Measurements from ENCODE around the gene GDF11. TPM values are rescaled to one million over a fixed set of nuclear protein-coding genes. Genes with fewer than 3 reads are reported as not detected.

The GDF11 gene
- polyA plus RNA-seq, 1 of the 3 experiments (the other 2 are of a cell fraction), result 9.4 TPM

DNA sequence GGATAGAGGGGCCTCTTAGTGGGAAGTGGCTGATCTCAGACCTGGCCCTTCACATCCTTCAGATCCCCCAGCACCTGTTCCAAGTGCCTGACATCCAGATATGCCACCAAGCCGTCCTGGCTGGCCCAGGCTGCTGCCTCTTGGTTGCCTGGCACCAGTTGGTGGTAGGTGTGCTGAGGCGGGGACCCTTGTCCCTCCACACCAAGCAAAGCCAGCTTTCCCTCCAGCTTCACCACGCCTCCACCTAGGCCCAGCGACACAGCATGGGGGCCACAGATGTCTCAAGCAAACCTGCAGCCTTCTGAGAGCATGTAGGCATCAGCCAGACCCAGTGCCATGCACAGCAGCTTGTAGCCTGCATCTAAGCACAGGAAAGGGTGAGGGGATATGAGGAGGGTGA is 10.6 kb upstream of the GDF11 start:
- H3K9me2 ChIP-seq, result no peaks in the 10 kb centered on the region
- H3K79me2 ChIP-seq (ENCODE audit: insufficient read depth), result peaks cover 27% of the 10 kb centered on the region
- peaks cover 0 to 22% of the 10 kb centered on the region in 2 experiments; a peak in 1 of 4 replicates for H3K4me1 ChIP-seq (ENCODE audit: control insufficient read depth in 1 of 2, insufficient read depth in 2 of 2, low read depth in 1 of 2, low read length in 1 of 2)
- H4K20me1 ChIP-seq (ENCODE audit: insufficient read depth), result peaks cover 9% of the 10 kb centered on the region
- ChIA-PET POLR2A (interaction anchor here (0.5 kb wide), 1 partner anchor 66 kb away, joined by 3 read pairs; no protein-coding TSS in a partner anchor), CTCF (interaction anchor here (1.6 to 1.8 kb wide), 2 partner anchors 64 to 208 kb away, joined by 4 to 5 read pairs; no protein-coding TSS in a partner anchor)
- peaks cover 17% of the 10 kb centered on the region for H3F3A ChIP-seq (replicated peaks; ENCODE audit: insufficient read depth)
- no peak overlapping the region for H3K4me2 ChIP-seq
- no peak for DNase-seq
- WGBS (ENCODE audit: low lambda C conversion rate), result 100% methylated on average over 3 of the region's 4 CpGs
- peaks cover 0 to under 1% of the 10 kb centered on the region in 2 experiments for H3K36me3 ChIP-seq (replicated peaks in 1 of 2; ENCODE audit: control insufficient read depth in 1 of 2, insufficient read depth in 2 of 2, low read length in 1 of 2)
- H2AFZ ChIP-seq (ENCODE audit: low read depth), result no peak overlapping the region
- H3K4me3 ChIP-seq (ENCODE audit: low read depth in 2 of 2, low read length in 1 of 2), result no peak overlapping the region
- no peaks in the 10 kb centered on the region for H3K27me3 ChIP-seq (ENCODE audit: insufficient read depth)
- H3K9me3 ChIP-seq, result no peaks in the 10 kb centered on the region
- no peak overlapping the region for H3K9ac ChIP-seq
- TF ChIP-seq RAD21 (IDR thresholded peaks at IDR 0.05; ENCODE audit: low read length) (no peak), EP300 (IDR thresholded peaks at IDR 0.05; ENCODE audit: borderline replicate concordance in 1 of 2, low read depth in 1 of 2, low read length in 1 of 2) (no peak), EZH2phosphoT487 (IDR thresholded peaks at IDR 0.05; ENCODE audit: borderline replicate concordance, low read depth) (no peak), SIN3A (IDR thresholded peaks at IDR 0.05; ENCODE audit: borderline replicate concordance, low read depth, low read length) (no peak), MEF2A (IDR thresholded peaks at IDR 0.05; ENCODE audit: borderline replicate concordance, low read depth) (no peak), RCOR1 (IDR thresholded peaks at IDR 0.05; ENCODE audit: low read length) (no peak), RFX5 (IDR thresholded peaks at IDR 0.05; ENCODE audit: low read length) (no peak), NFIC (IDR thresholded peaks at IDR 0.05; ENCODE audit: borderline replicate concordance) (no peak), REST (IDR thresholded peaks at IDR 0.05; ENCODE audit: low read depth, low read length) (no peak), ELF1 (IDR thresholded peaks at IDR 0.05) (no peak), ZBTB33 (IDR thresholded peaks at IDR 0.05; ENCODE audit: borderline replicate concordance, low read depth) (no peak), USF1 (IDR thresholded peaks at IDR 0.05; ENCODE audit: borderline replicate concordance, low read depth) (no peak), MAX (IDR thresholded peaks at IDR 0.05; ENCODE audit: low read depth) (no peak), JUND (IDR thresholded peaks at IDR 0.05) (no peak), GATA2 (CRISPR knock-in tag; IDR thresholded peaks at IDR 0.05) (no peak), FOXM1 (IDR thresholded peaks at IDR 0.05; ENCODE audit: low read depth) (no peak)
- TF ChIP-seq, protein P1, sequence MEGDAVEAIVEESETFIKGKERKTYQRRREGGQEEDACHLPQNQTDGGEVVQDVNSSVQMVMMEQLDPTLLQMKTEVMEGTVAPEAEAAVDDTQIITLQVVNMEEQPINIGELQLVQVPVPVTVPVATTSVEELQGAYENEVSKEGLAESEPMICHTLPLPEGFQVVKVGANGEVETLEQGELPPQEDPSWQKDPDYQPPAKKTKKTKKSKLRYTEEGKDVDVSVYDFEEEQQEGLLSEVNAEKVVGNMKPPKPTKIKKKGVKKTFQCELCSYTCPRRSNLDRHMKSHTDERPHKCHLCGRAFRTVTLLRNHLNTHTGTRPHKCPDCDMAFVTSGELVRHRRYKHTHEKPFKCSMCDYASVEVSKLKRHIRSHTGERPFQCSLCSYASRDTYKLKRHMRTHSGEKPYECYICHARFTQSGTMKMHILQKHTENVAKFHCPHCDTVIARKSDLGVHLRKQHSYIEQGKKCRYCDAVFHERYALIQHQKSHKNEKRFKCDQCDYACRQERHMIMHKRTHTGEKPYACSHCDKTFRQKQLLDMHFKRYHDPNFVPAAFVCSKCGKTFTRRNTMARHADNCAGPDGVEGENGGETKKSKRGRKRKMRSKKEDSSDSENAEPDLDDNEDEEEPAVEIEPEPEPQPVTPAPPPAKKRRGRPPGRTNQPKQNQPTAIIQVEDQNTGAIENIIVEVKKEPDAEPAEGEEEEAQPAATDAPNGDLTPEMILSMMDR (IDR thresholded peaks at IDR 0.05), result no peak
- TF ChIP-seq, protein P2, sequence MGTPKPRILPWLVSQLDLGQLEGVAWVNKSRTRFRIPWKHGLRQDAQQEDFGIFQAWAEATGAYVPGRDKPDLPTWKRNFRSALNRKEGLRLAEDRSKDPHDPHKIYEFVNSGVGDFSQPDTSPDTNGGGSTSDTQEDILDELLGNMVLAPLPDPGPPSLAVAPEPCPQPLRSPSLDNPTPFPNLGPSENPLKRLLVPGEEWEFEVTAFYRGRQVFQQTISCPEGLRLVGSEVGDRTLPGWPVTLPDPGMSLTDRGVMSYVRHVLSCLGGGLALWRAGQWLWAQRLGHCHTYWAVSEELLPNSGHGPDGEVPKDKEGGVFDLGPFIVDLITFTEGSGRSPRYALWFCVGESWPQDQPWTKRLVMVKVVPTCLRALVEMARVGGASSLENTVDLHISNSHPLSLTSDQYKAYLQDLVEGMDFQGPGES (IDR thresholded peaks at IDR 0.05; ENCODE audit: low read depth, low read length), result no peak
- no peak overlapping the region for H3K27ac ChIP-seq (ENCODE audit: low read depth in 2 of 2, low read length in 1 of 2)

All from SK-N-SH (cell line).